ENCODE results near the gene UCN.
A peak's percentile ranks its signal among the peaks of the same experiment; 100 is the strongest.

DNA sequence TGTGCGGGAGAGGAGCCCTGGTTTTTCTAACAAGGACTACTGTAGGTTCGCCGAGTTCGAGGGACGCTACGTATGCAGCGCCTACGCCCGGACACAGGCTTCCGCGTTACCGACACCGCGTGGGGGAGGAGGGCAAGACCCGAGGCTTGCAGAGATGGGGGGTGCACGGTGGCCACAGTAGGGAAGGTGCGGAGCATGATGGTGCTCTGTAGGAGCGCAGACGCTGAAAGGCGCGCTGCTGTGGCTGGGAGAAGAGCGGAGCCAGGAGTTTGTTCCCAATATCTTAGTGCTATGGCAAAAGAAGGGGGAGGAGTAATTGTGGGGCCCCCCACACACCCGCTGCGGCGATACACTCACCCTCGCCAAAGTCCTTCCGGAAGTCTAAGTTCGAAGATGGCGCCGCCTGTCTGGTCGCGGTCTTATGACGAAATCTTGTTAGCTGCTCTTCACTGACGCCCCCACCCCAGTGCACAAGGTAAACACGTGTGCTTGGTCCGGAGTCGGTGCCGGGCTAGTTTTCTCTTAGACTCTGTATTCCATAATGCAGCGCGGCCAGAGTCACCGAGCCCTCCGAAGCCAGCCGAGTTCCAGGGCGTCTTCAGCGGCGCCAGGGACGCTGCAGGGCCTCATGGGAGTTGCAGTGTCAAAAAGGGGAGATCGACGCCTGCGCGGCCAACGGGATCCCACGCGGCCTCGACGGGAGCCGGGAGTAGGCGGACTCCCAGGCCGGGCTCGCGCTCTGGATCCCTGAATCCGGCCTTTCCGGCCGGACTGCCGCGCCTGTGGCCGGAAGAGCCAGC is 48.3 kb upstream of the UCN start, which contains the start of gene GTF3C2:
- TF ChIP-seq, protein P1, sequence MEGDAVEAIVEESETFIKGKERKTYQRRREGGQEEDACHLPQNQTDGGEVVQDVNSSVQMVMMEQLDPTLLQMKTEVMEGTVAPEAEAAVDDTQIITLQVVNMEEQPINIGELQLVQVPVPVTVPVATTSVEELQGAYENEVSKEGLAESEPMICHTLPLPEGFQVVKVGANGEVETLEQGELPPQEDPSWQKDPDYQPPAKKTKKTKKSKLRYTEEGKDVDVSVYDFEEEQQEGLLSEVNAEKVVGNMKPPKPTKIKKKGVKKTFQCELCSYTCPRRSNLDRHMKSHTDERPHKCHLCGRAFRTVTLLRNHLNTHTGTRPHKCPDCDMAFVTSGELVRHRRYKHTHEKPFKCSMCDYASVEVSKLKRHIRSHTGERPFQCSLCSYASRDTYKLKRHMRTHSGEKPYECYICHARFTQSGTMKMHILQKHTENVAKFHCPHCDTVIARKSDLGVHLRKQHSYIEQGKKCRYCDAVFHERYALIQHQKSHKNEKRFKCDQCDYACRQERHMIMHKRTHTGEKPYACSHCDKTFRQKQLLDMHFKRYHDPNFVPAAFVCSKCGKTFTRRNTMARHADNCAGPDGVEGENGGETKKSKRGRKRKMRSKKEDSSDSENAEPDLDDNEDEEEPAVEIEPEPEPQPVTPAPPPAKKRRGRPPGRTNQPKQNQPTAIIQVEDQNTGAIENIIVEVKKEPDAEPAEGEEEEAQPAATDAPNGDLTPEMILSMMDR (IDR thresholded peaks at IDR 0.05) = peak in 4 of 6 experiments; percentile 30 to 55 (median 34)
- TF ChIP-seq POLR2A (IDR thresholded peaks at IDR 0.05) = peak in 2 of 4 donors; percentile 44 to 72
- no peak for TF ChIP-seq EP300 (IDR thresholded peaks at IDR 0.05)

All from upper lobe of left lung (tissue), 4 donors.